Loucy (cell line): ENCODE data around the gene MUTYH.
"Not testable (repeated sequence)": the region's sequence is repeated elsewhere in the genome, so short reads cannot be mapped to it uniquely, and the experiment has no call there.

Source experiments
- H2AFZ ChIP-seq: fragments of 200-600 bp; sonication (generic); 2 replicates; pipeline ENCODE4 v1.6.0; 2016; ENCODE audit warnings: antibody characterized with exemption, mild to moderate bottlenecking, low read length, moderate library complexity
- H3F3A ChIP-seq: fragments of 200-600 bp; 2 replicates; pipeline ENCODE4 v1.6.0; 2016; ENCODE audit warnings: antibody characterized with exemption, low read depth, mild to moderate bottlenecking
- H3K27me3 ChIP-seq: fragments of 200-600 bp; sonication (generic); 2 replicates; pipeline ENCODE4 v1.6.1; 2014; ENCODE audit warnings: low read length, mild to moderate bottlenecking; ENCODE audit not compliant: insufficient read depth, poor library complexity, severe bottlenecking
- H3K36me3 ChIP-seq: fragments of 200-600 bp; sonication (generic); 2 replicates; pipeline ENCODE4 v1.6.1; 2016; ENCODE audit warnings: low read length; ENCODE audit not compliant: insufficient read depth
- H3K4me1 ChIP-seq: fragments of 200-600 bp; sonication (generic); 2 replicates; pipeline ENCODE4 v1.5.1; 2014; ENCODE audit warnings: low read length, mild to moderate bottlenecking; ENCODE audit not compliant: insufficient read depth, poor library complexity, severe bottlenecking
- H3K4me2 ChIP-seq: fragments of 200-600 bp; sonication (generic); 2 replicates; pipeline ENCODE4 v1.6.0; 2014; ENCODE audit warnings: antibody characterized with exemption, low read length, low read depth, mild to moderate bottlenecking; ENCODE audit not compliant: poor library complexity, severe bottlenecking
- H3K4me3 ChIP-seq: fragments of 200-600 bp; sonication (generic); 2 replicates; pipeline ENCODE4 v1.5.1; 2014; ENCODE audit warnings: low read length, mild to moderate bottlenecking, mixed read lengths; ENCODE audit not compliant: poor library complexity, severe bottlenecking
- H3K79me2 ChIP-seq: fragments of 200-600 bp; sonication (generic); 2 replicates; pipeline ENCODE4 v1.6.1; 2014; ENCODE audit warnings: low read length; ENCODE audit not compliant: insufficient read depth
- H3K9ac ChIP-seq: fragments of 200-600 bp; sonication (generic); 2 replicates; pipeline ENCODE4 v1.6.0; 2014; ENCODE audit warnings: mild to moderate bottlenecking, low read depth, low read length, moderate library complexity; ENCODE audit not compliant: poor library complexity, severe bottlenecking
- H3K9me2 ChIP-seq: fragments of 200-600 bp; sonication (generic); replicated peaks from 2 replicates; pipeline ENCODE4 v1.6.1; 2016; ENCODE audit warnings: low read depth, low read length, mixed read lengths
- H3K9me3 ChIP-seq: fragments of 200-600 bp; sonication (generic); 2 replicates; pipeline ENCODE4 v1.6.1; 2014; ENCODE audit warnings: mild to moderate bottlenecking, antibody characterized with exemption, low read length, low read depth; ENCODE audit not compliant: insufficient read depth
- H4K20me1 ChIP-seq: fragments of 200-600 bp; sonication (generic); 2 replicates; pipeline ENCODE4 v1.6.0; 2014; ENCODE audit warnings: antibody characterized with exemption, low read length, mild to moderate bottlenecking; ENCODE audit not compliant: insufficient read depth, poor library complexity, severe bottlenecking
- EZH2phosphoT487 ChIP-seq: fragments of 200-600 bp; IDR thresholded peaks from 2 replicates; pipeline ENCODE4 v1.6.1; 2018; ENCODE audit warnings: antibody characterized with exemption, mild to moderate bottlenecking, moderate library complexity, borderline replicate concordance
- TF ChIP-seq, protein P1 (sequence below): fragments of 200-600 bp; sonication (generic); conservative IDR thresholded peaks from 2 replicates; pipeline ENCODE4 v1.5.1; 2014; ENCODE audit warnings: mild to moderate bottlenecking, antibody characterized with exemption, low read length

MUTYH gene

GRCh38 chr1:45339789-45340558 is at the start of gene MUTYH, which contains the start of gene TOE1:
MUTYH (minus strand) TSS chr1:45340440; CDS start chr1:45334505, 5,935 bp downstream.
TOE1 (plus strand) TSS chr1:45340170; CDS start chr1:45340253, 83 bp downstream.
- Histone ChIP-seq H3K4me1 (peaks cover 56% of the 10 kb centered on the region), H3K4me3 (peak within 1 kb of the TSS; percentile 96), H3K36me3 (peaks cover 30% of the 10 kb centered on the region; the same call in 1 of the 2 replicates), H2AFZ (peak within 1 kb of the TSS; percentile 67), H3K79me2 (peaks cover 77% of the 10 kb centered on the region), H3K9ac (peak within 1 kb of the TSS; percentile 93), H4K20me1 (peaks cover 30% of the 10 kb centered on the region), H3K4me2 (peak within 1 kb of the TSS; percentile 100), H3K27me3 (no peaks in the 10 kb centered on the region), H3K9me3 (no peaks in the 10 kb centered on the region), H3F3A (no peaks in the 10 kb centered on the region), H3K9me2 (no peaks in the 10 kb centered on the region)
- TF ChIP-seq EZH2phosphoT487 = no peak
- TF ChIP-seq, protein P1, sequence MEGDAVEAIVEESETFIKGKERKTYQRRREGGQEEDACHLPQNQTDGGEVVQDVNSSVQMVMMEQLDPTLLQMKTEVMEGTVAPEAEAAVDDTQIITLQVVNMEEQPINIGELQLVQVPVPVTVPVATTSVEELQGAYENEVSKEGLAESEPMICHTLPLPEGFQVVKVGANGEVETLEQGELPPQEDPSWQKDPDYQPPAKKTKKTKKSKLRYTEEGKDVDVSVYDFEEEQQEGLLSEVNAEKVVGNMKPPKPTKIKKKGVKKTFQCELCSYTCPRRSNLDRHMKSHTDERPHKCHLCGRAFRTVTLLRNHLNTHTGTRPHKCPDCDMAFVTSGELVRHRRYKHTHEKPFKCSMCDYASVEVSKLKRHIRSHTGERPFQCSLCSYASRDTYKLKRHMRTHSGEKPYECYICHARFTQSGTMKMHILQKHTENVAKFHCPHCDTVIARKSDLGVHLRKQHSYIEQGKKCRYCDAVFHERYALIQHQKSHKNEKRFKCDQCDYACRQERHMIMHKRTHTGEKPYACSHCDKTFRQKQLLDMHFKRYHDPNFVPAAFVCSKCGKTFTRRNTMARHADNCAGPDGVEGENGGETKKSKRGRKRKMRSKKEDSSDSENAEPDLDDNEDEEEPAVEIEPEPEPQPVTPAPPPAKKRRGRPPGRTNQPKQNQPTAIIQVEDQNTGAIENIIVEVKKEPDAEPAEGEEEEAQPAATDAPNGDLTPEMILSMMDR = no peak

DNA sequence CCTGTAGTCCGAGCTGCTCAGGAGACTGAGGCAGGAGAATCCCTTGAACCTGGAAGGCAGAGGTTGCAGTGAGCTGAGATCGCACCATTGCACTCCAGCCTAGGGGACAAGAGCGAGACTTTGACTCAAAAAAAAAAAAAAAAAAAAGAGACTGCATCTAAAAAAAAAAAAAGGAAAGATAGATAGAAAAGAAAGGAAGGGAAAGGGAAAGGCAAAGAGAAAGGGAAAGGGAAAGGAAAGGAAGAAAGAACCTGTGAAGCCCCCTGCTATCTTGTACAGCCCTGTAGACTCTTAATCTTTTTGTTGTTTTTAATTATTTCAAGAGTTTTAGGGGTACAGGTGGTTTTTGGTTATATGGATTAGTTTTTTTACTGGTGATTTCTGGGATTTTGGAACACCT is 46.0 kb upstream of the MUTYH start:
- no peaks in the 10 kb centered on the region for H3K36me3 ChIP-seq
- H3K9me2 ChIP-seq = no peaks in the 10 kb centered on the region
- no peaks in the 10 kb centered on the region for H4K20me1 ChIP-seq
- H3F3A ChIP-seq = 0 out of 2 replicates have a peak, but pooled peaks cover 3% of the 10 kb centered on the region
- no peak overlapping the region for H3K4me2 ChIP-seq
- no peak overlapping the region for H3K9ac ChIP-seq
- H3K4me1 ChIP-seq = no peaks in the 10 kb centered on the region
- H2AFZ ChIP-seq = no peak overlapping the region
- no peaks in the 10 kb centered on the region for H3K9me3 ChIP-seq
- H3K79me2 ChIP-seq = no peaks in the 10 kb centered on the region
- H3K27me3 ChIP-seq = no peaks in the 10 kb centered on the region
- no peak overlapping the region for H3K4me3 ChIP-seq
- TF ChIP-seq, protein P1 = no peak
- TF ChIP-seq EZH2phosphoT487 = no peak

DNA sequence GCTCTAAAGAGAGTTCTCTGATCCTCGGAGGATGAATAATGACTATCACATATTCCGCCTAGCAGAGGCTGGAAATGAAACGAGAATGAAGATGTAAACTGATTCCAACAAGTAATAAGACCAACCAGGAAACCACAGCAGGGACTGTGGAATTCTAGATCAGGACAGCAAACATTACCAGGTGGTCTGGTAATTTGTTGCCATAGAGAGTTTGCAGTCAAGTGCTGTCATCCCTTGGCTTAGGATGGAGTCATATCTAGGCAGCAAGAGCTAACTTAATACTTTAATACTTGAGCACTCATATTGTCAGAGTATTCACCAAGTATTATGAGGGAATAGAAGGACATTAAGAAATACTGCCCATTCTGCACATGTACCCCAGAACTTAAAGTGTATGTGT is 45.1 kb upstream of the MUTYH start:
- Histone ChIP-seq H3K4me3 (no peak overlapping the region), H3K4me1 (no peaks in the 10 kb centered on the region), H3K4me2 (no peak overlapping the region), H3K9ac (no peak overlapping the region), H4K20me1 (no peaks in the 10 kb centered on the region), H3K27me3 (no peaks in the 10 kb centered on the region), H3K9me3 (no peaks in the 10 kb centered on the region), H3K9me2 (no peaks in the 10 kb centered on the region), H2AFZ (no peak overlapping the region), H3F3A (0 out of 2 replicates have a peak, but pooled peaks cover 3% of the 10 kb centered on the region), H3K79me2 (no peaks in the 10 kb centered on the region), H3K36me3 (no peaks in the 10 kb centered on the region)
- TF ChIP-seq EZH2phosphoT487 = no peak
- TF ChIP-seq, protein P1 = no peak

DNA sequence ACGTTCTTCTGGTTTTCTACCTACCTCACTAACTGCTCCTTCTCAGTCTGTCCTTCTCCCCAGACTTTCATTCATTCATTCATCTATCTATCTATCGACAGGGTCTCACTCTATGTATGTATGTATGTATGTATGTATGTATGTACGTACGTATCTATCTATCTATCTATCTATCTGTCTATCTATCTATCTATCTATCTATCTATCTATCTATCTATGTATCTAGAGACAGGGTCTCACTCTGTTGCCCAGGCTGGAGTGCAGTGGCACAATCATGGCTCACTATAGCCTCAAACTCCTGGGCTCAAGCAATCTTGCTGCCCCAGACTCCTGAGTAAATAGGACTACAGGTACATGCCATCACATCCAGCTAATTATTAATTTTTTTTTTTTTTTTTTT is 44.0 kb upstream of the MUTYH start:
- not testable (repeated sequence) for H3K4me2 ChIP-seq, H3K79me2 ChIP-seq, H3K4me3 ChIP-seq, H3K27me3 ChIP-seq, H3K9me3 ChIP-seq, H3K9me2 ChIP-seq, H3F3A ChIP-seq, H3K9ac ChIP-seq, H3K36me3 ChIP-seq, H3K4me1 ChIP-seq, H4K20me1 ChIP-seq, H2AFZ ChIP-seq
